Measurements from ENCODE around the gene ARID2. TPM values are rescaled to one million over a fixed set of nuclear protein-coding genes. Genes with fewer than 3 reads are reported as not detected.

Gene ARID2
- total and polyA plus RNA-seq, 9 of the 15 experiments (the other 6 are each of a cell fraction or from before 2014, with no cell fraction given): 13.4 to 41.6 (median 29.4) TPM

- H3K9ac ChIP-seq (ENCODE audit: insufficient read depth in 1 of 2, low read depth in 2 of 2, low read length in 2 of 2): no peak overlapping the region
- no peaks in the 10 kb centered on the region for H3K9me1 ChIP-seq (ENCODE audit: control insufficient read depth, insufficient read depth, low read length)
- no peak for FAIRE-seq
- no peak overlapping the region for H2AFZ ChIP-seq (ENCODE audit: low read depth, low read length)
- no peaks in the 10 kb centered on the region for H4K20me1 ChIP-seq (replicated peaks; ENCODE audit: control insufficient read depth, insufficient read depth, low read length)
- H3K9me3 ChIP-seq (replicated peaks; ENCODE audit: control insufficient read depth, insufficient read depth, low read depth, low read length): no peaks in the 10 kb centered on the region
- ChIA-PET CTCF (ENCODE audit: low intra/inter-chr PET ratio) (no interaction called here), POLR2A (interaction anchor here (1.1 kb wide), 1 partner anchor 13 kb away, joined by 3 read pairs; no protein-coding TSS in a partner anchor)
- no peak overlapping the region for H3K4me2 ChIP-seq (ENCODE audit: insufficient read depth, low read length)
- TF ChIP-seq MYC (IDR thresholded peaks at IDR 0.05; ENCODE audit: low read depth, low read length) (no peak), MYC (CRISPR knock-in tag; IDR thresholded peaks at IDR 0.05; ENCODE audit: borderline replicate concordance, low read depth) (no peak), GATA2 (CRISPR knock-in tag; IDR thresholded peaks at IDR 0.05) (no peak), BRCA1 (IDR thresholded peaks at IDR 0.05) (no peak), BRCA1 (CRISPR knock-in tag; IDR thresholded peaks at IDR 0.05) (no peak), CHD1 (IDR thresholded peaks at IDR 0.05; ENCODE audit: low read length) (no peak), ZNF316 (IDR thresholded peaks at IDR 0.05) (peak; percentile 23; the same call in 1 of the 2 replicates), DMBX1 (CRISPR knock-in tag; IDR thresholded peaks at IDR 0.05; ENCODE audit: borderline replicate concordance) (no peak)
- H3K4me3 ChIP-seq: no peak overlapping the region
- no peak for DNase-seq (ENCODE audit: extremely low read depth in 1 of 4, low spot score in 3 of 4)
- H3K4me1 ChIP-seq (replicated peaks in 1 of 2; ENCODE audit: control insufficient read depth in 2 of 2, insufficient read depth in 2 of 2, low read length in 2 of 2): no peaks in the 10 kb centered on the region
- no peaks in the 10 kb centered on the region for H3K27me3 ChIP-seq (ENCODE audit: control insufficient read depth in 2 of 2, insufficient read depth in 2 of 2, low read length in 2 of 2)
- peaks cover 50% of the 10 kb centered on the region for H3K36me3 ChIP-seq (ENCODE audit: control insufficient read depth, insufficient read depth, low read length)
- no peak overlapping the region for H3K27ac ChIP-seq (ENCODE audit: extremely low read depth, low read depth, low read length)
- intact Hi-C loops (cut with micrococcal nuclease): no loop called here
- in situ Hi-C loops (cut with MboI): no loop called here
- 86% methylated on average over 2 of the region's 2 CpGs for WGBS (ENCODE audit: insufficient coverage, low coverage, missing lambda C conversion rate)
- no peak for ATAC-seq
- no peaks in the 10 kb centered on the region for H3K79me2 ChIP-seq (ENCODE audit: control insufficient read depth, insufficient read depth, low read length)
- BruUV-seq (replicated peaks): no TSS peak
Observed at GRCh38 chr12:45939759-45940158, 210.3 kb downstream of the ARID2 start.

- Histone ChIP-seq H3K79me2 (ENCODE audit: control insufficient read depth, insufficient read depth, low read length) (no peaks in the 10 kb centered on the region), H3K36me3 (ENCODE audit: control insufficient read depth, insufficient read depth, low read length) (peaks cover 81% of the 10 kb centered on the region), H3K9me3 (replicated peaks; ENCODE audit: control insufficient read depth, insufficient read depth, low read depth, low read length) (no peaks in the 10 kb centered on the region), H3K9me1 (ENCODE audit: control insufficient read depth, insufficient read depth, low read length) (no peaks in the 10 kb centered on the region), H2AFZ (ENCODE audit: low read depth, low read length) (no peak overlapping the region), H3K9ac (ENCODE audit: insufficient read depth in 1 of 2, low read depth in 2 of 2, low read length in 2 of 2) (no peak overlapping the region), H3K27me3 (ENCODE audit: control insufficient read depth in 2 of 2, insufficient read depth in 2 of 2, low read length in 2 of 2) (no peaks in the 10 kb centered on the region), H3K4me3 (no peak overlapping the region), H3K4me1 (replicated peaks in 1 of 2; ENCODE audit: control insufficient read depth in 2 of 2, insufficient read depth in 2 of 2, low read length in 2 of 2) (no peaks in the 10 kb centered on the region), H4K20me1 (replicated peaks; ENCODE audit: control insufficient read depth, insufficient read depth, low read length) (no peaks in the 10 kb centered on the region), H3K27ac (ENCODE audit: extremely low read depth, low read depth, low read length) (no peak overlapping the region), H3K4me2 (ENCODE audit: insufficient read depth, low read length) (no peak overlapping the region)
- intact Hi-C loops (cut with micrococcal nuclease): no loop called here
- 100% methylated on average over 1 of the region's 1 CpG for WGBS (ENCODE audit: insufficient coverage, low coverage, missing lambda C conversion rate)
- DNase-seq (ENCODE audit: extremely low read depth in 1 of 4, low spot score in 3 of 4) (no peak), ATAC-seq (no peak), FAIRE-seq (no peak)
- no TSS peak for BruUV-seq (replicated peaks)
- ChIA-PET POLR2A (no interaction called here), CTCF (ENCODE audit: low intra/inter-chr PET ratio) (no interaction called here)
- in situ Hi-C loops (cut with MboI): no loop called here
- TF ChIP-seq TCF7 (IDR thresholded peaks at IDR 0.05; ENCODE audit: borderline replicate concordance) (no peak), COPS2 (conservative IDR thresholded peaks at IDR 0.05) (no peak), TFAP4 (CRISPR knock-in tag; IDR thresholded peaks at IDR 0.05; ENCODE audit: borderline replicate concordance) (no peak), JUNB (CRISPR knock-in tag; conservative IDR thresholded peaks at IDR 0.05) (no peak), ZNF217 (CRISPR knock-in tag; IDR thresholded peaks at IDR 0.05) (no peak), CC2D1A (IDR thresholded peaks at IDR 0.05) (no peak), TFAM (CRISPR knock-in tag; conservative IDR thresholded peaks at IDR 0.05) (no peak), PTRF (tag; IDR thresholded peaks at IDR 0.05) (no peak), MITF (IDR thresholded peaks at IDR 0.05) (no peak), ZNF12 (CRISPR knock-in tag; IDR thresholded peaks at IDR 0.05) (no peak)
Observed at GRCh38 chr12:45944771-45945170, 215.3 kb downstream of the ARID2 start.
